ENCODE measurements around the gene CFL2. TPM values are rescaled to one million over a fixed set of nuclear protein-coding genes. Genes with fewer than 3 reads are reported as not detected.

CFL2 gene
- total RNA-seq = 10 to 100 TPM; 46.3 to 79.2 TPM

GRCh38 chr14:34714320-34715126 is at the start of gene CFL2:
Gene CFL2 (minus strand): TSS chr14:34714593. CDS start chr14:34714540, 53 bp downstream.
- TF ChIP-seq CTCF (IDR thresholded peaks at IDR 0.05) (peak in 1 of 4 experiments; percentile 10), POLR2A (IDR thresholded peaks at IDR 0.05) (peak; percentile 64), POLR2AphosphoS5 (IDR thresholded peaks at IDR 0.05) (no peak)
- Histone ChIP-seq H3K4me1 (replicated peaks) (no peaks in the 10 kb centered on the region), H3K27ac (peak within 1 kb of the TSS; percentile 94 to 99), H3K9me3 (no peaks in the 10 kb centered on the region), H3K27me3 (replicated peaks; ENCODE audit: insufficient read depth) (no peaks in the 10 kb centered on the region), H3K36me3 (no peaks in the 10 kb centered on the region), H3K4me3 (peak within 1 kb of the TSS; percentile 91 to 96)
- DNase-seq (ENCODE audit: low spot score) = peak; percentile 79
- intact Hi-C loops (cut with DNase I) = loop anchor here (2.0 to 5.0 kb wide), 2 partner anchors 268 to 688 kb away; partner anchors contain the start of genes NFKBIA and SRP54
- WGBS = under 1% methylated on average over 67 of the region's 76 CpGs

GRCh38 chr14:34755215-34755614 is 40.8 kb upstream of the CFL2 start:
- H3K36me3 ChIP-seq = no peaks in the 10 kb centered on the region
- DNase-seq (ENCODE audit: low spot score) = no peak

GRCh38 chr14:34754687-34755086 is 40.3 kb upstream of the CFL2 start:
- Histone ChIP-seq H3K4me1 (replicated peaks) (no peaks in the 10 kb centered on the region), H3K36me3 (no peaks in the 10 kb centered on the region), H3K27ac (no peak overlapping the region), H3K9me3 (no peaks in the 10 kb centered on the region), H3K27me3 (replicated peaks; ENCODE audit: insufficient read depth) (no peaks in the 10 kb centered on the region), H3K4me3 (no peak overlapping the region)
- DNase-seq (ENCODE audit: low spot score) = no peak
- TF ChIP-seq POLR2AphosphoS5 (IDR thresholded peaks at IDR 0.05) = no peak
- WGBS = 90% methylated on average over 1 of the region's 1 CpG
- intact Hi-C loops (cut with DNase I) = no loop called here

More at GRCh38 chr14:34755215-34755614, 40.8 kb upstream of the CFL2 start:
- Histone ChIP-seq H3K4me3 (no peak overlapping the region), H3K4me1 (replicated peaks) (no peaks in the 10 kb centered on the region), H3K27ac (no peak overlapping the region), H3K9me3 (no peaks in the 10 kb centered on the region), H3K27me3 (replicated peaks; ENCODE audit: insufficient read depth) (no peaks in the 10 kb centered on the region)
- intact Hi-C loops (cut with DNase I) = no loop called here
- no peak for TF ChIP-seq POLR2AphosphoS5 (IDR thresholded peaks at IDR 0.05)
- no peak for TF ChIP-seq POLR2A (IDR thresholded peaks at IDR 0.05)
- no peak for TF ChIP-seq CTCF (IDR thresholded peaks at IDR 0.05)
- 99% methylated on average over 2 of the region's 2 CpGs for WGBS

- Histone ChIP-seq H3K27ac (no peak overlapping the region), H3K27me3 (replicated peaks; ENCODE audit: insufficient read depth) (no peaks in the 10 kb centered on the region), H3K36me3 (no peaks in the 10 kb centered on the region), H3K9me3 (no peaks in the 10 kb centered on the region), H3K4me1 (replicated peaks) (no peaks in the 10 kb centered on the region), H3K4me3 (no peak overlapping the region)
- TF ChIP-seq POLR2A (IDR thresholded peaks at IDR 0.05) (no peak), CTCF (IDR thresholded peaks at IDR 0.05) (no peak), POLR2AphosphoS5 (IDR thresholded peaks at IDR 0.05) (no peak)
- DNase-seq (ENCODE audit: low spot score) = no peak
- intact Hi-C loops (cut with DNase I) = no loop called here
Measured at GRCh38 chr14:34750670-34751069, 36.3 kb upstream of the CFL2 start.

- H3K27ac ChIP-seq = no peak overlapping the region
- no peak for TF ChIP-seq CTCF (IDR thresholded peaks at IDR 0.05)
- no peaks in the 10 kb centered on the region for H3K4me1 ChIP-seq (replicated peaks)
- 95% methylated on average over 2 of the region's 2 CpGs for WGBS
- H3K9me3 ChIP-seq = no peaks in the 10 kb centered on the region
- DNase-seq (ENCODE audit: low spot score) = no peak
- no peaks in the 10 kb centered on the region for H3K27me3 ChIP-seq (replicated peaks; ENCODE audit: insufficient read depth)
- intact Hi-C loops (cut with DNase I) = no loop called here
- H3K4me3 ChIP-seq = no peak overlapping the region
- no peaks in the 10 kb centered on the region for H3K36me3 ChIP-seq
Measured at GRCh38 chr14:34750233-34750632, 35.8 kb upstream of the CFL2 start.
